H9 (cell line): ENCODE data around the gene C20orf202. TPM values are rescaled to one million over a fixed set of nuclear protein-coding genes. Genes with fewer than 3 reads are reported as not detected.

ENCODE experiments used
- DNase-seq: peaks from one replicate; pipeline ENCODE4 v3.0.0-alpha.2; 2017
- H2AFZ ChIP-seq: one replicate; pipeline ENCODE4 v1.6.1; 2013; ENCODE audit warnings: mild to moderate bottlenecking, low read length, control low read depth, moderate library complexity
- H2AK5ac ChIP-seq: 2 replicates; pipeline ENCODE4 v1.6.1; 2013; ENCODE audit warnings: low read length, control low read depth, mixed read lengths; ENCODE audit not compliant: insufficient read length
- H2BK120ac ChIP-seq: one replicate; pipeline ENCODE4 v1.6.1; 2013; ENCODE audit warnings: low read depth, mild to moderate bottlenecking, low read length, control low read depth, inconsistent platforms; ENCODE audit not compliant: poor library complexity, severe bottlenecking
- H2BK12ac ChIP-seq: 2 replicates; pipeline ENCODE4 v1.6.1; 2013; ENCODE audit warnings: low read length, control low read depth, mixed read lengths, low read depth; ENCODE audit not compliant: insufficient read length
- H2BK15ac ChIP-seq: 2 replicates; pipeline ENCODE4 v1.6.1; 2013; ENCODE audit warnings: low read depth, low read length, control low read depth
- H2BK20ac ChIP-seq: one replicate; pipeline ENCODE4 v1.6.1; 2013; ENCODE audit warnings: low read depth, mild to moderate bottlenecking, low read length, control low read depth, inconsistent platforms; ENCODE audit not compliant: poor library complexity, severe bottlenecking
- H2BK5ac ChIP-seq: 2 replicates; pipeline ENCODE4 v1.6.1; 2013; ENCODE audit warnings: low read length, control low read depth, mixed read lengths; ENCODE audit not compliant: insufficient read length
- H3K14ac ChIP-seq: 2 replicates; pipeline ENCODE4 v1.6.1; 2013; ENCODE audit warnings: low read length, control low read depth; ENCODE audit not compliant: insufficient read depth
- H3K18ac ChIP-seq: 2 replicates; pipeline ENCODE4 v1.6.1; 2013; ENCODE audit warnings: low read depth, mild to moderate bottlenecking, mixed read lengths, low read length, control low read depth; ENCODE audit not compliant: insufficient read length
- H3K23ac ChIP-seq: 2 replicates; pipeline ENCODE4 v1.6.1; 2013; ENCODE audit warnings: low read length, control low read depth, mixed read lengths, low read depth; ENCODE audit not compliant: insufficient read length
- H3K23me2 ChIP-seq: 2 replicates; pipeline ENCODE4 v1.6.1; 2013; ENCODE audit warnings: low read depth, mild to moderate bottlenecking, mixed read lengths, low read length, control low read depth; ENCODE audit not compliant: insufficient read length, poor library complexity, severe bottlenecking
- H3K27ac ChIP-seq: 2 replicates; pipeline ENCODE4 v1.5.1; 2013; ENCODE audit warnings: low read length, control low read depth, mixed read lengths, low read depth; ENCODE audit not compliant: insufficient read length
- H3K27me3 ChIP-seq: 2 replicates; pipeline ENCODE4 v1.6.1; 2013; ENCODE audit warnings: low read length, control low read depth, inconsistent platforms; ENCODE audit not compliant: insufficient read depth
- H3K4ac ChIP-seq: 2 replicates; pipeline ENCODE4 v1.6.1; 2013; ENCODE audit warnings: low read depth, mild to moderate bottlenecking, control low read depth, inconsistent platforms, low read length, moderate library complexity
- H3K4me1 ChIP-seq: 2 replicates; pipeline ENCODE4 v1.6.1; 2013; ENCODE audit warnings: low read length, control low read depth, inconsistent platforms; ENCODE audit not compliant: insufficient read depth
- H3K4me2 ChIP-seq: 2 replicates; pipeline ENCODE4 v1.6.1; 2013; ENCODE audit warnings: low read length, control low read depth, mixed read lengths; ENCODE audit not compliant: insufficient read length, insufficient read depth
- H3K56ac ChIP-seq: 2 replicates; pipeline ENCODE4 v1.6.1; 2013; ENCODE audit warnings: low read depth, mild to moderate bottlenecking, mixed read lengths, low read length, control low read depth; ENCODE audit not compliant: insufficient read length
- H3K79me1 ChIP-seq: 2 replicates; pipeline ENCODE4 v1.6.1; 2013; ENCODE audit warnings: low read depth, mild to moderate bottlenecking, moderate library complexity, low read length, control low read depth, inconsistent platforms; ENCODE audit not compliant: insufficient read depth, poor library complexity, severe bottlenecking
- H3K79me2 ChIP-seq: 2 replicates; pipeline ENCODE4 v1.6.1; 2013; ENCODE audit warnings: low read length, control low read depth, inconsistent platforms; ENCODE audit not compliant: insufficient read depth
- H3K9ac ChIP-seq: 2 replicates; pipeline ENCODE4 v1.6.1; 2013; ENCODE audit warnings: low read length, control low read depth, mixed read lengths; ENCODE audit not compliant: insufficient read length; ENCODE audit errors: extremely low read depth
- H3K9me3 ChIP-seq: one replicate; pipeline ENCODE4 v1.6.1; 2013; ENCODE audit warnings: low read depth, low read length, inconsistent platforms; ENCODE audit not compliant: control insufficient read depth
- H3T11ph ChIP-seq: one replicate; pipeline ENCODE4 v1.6.1; 2013; ENCODE audit warnings: mild to moderate bottlenecking, low read length, control low read depth, inconsistent platforms
- H4K20me1 ChIP-seq: one replicate; pipeline ENCODE4 v1.6.1; 2013; ENCODE audit not compliant: control insufficient read depth, insufficient read length, insufficient read depth
- H4K5ac ChIP-seq: 2 replicates; pipeline ENCODE4 v1.6.1; 2013; ENCODE audit warnings: low read depth, mild to moderate bottlenecking, mixed read lengths, low read length, control low read depth; ENCODE audit not compliant: insufficient read length
- H4K8ac ChIP-seq: replicated peaks from 2 replicates; pipeline ENCODE4 v1.6.1; 2013; ENCODE audit warnings: low read length, control low read depth, mixed read lengths, low read depth; ENCODE audit not compliant: insufficient read length
- H4K91ac ChIP-seq: 2 replicates; pipeline ENCODE4 v1.6.1; 2013; ENCODE audit warnings: low read depth, mild to moderate bottlenecking, moderate library complexity, mixed read lengths, low read length, control low read depth; ENCODE audit not compliant: insufficient read length
- H3K27ac Mint-ChIP-seq, 3 experiments: 2 replicates in 2 of 3; 3 replicates in 1 of 3; pipeline ENCODE4 v1.8.0; 2020 to 2021; ENCODE audit warnings: mixed read lengths in 3 of 3, mild to moderate bottlenecking in 1 of 3, moderate library complexity in 1 of 3
- H3K27me3 Mint-ChIP-seq: 2 replicates; pipeline ENCODE4 v1.8.0; 2021; ENCODE audit warnings: low read depth, mild to moderate bottlenecking, moderate library complexity, mixed read lengths
- H3K36me3 Mint-ChIP-seq, 3 experiments: 2 replicates in 2 of 3; 3 replicates in 1 of 3; pipeline ENCODE4 v1.8.0; 2020 to 2021; ENCODE audit warnings: low read depth in 3 of 3, mixed read lengths in 3 of 3; ENCODE audit not compliant: insufficient read depth in 1 of 3
- H3K4me1 Mint-ChIP-seq, 2 experiments: 2 replicates each; pipeline ENCODE4 v1.8.0; 2020; ENCODE audit warnings: mixed read lengths in 2 of 2
- H3K4me3 Mint-ChIP-seq, 2 experiments: 2 replicates in 1 of 2; 3 replicates in 1 of 2; pipeline ENCODE4 v1.8.0; 2020 to 2021; ENCODE audit warnings: mild to moderate bottlenecking in 2 of 2, mixed read lengths in 2 of 2, moderate library complexity in 1 of 2
- H3K9me3 Mint-ChIP-seq, 2 experiments: 2 replicates in 1 of 2; 3 replicates in 1 of 2; pipeline ENCODE4 v1.8.0; 2020; ENCODE audit warnings: mild to moderate bottlenecking in 2 of 2, mixed read lengths in 2 of 2, moderate library complexity in 1 of 2
- whole genome bisulfite sequencing: extraction: QIAGEN DNeasy Blood & Tissue Kit; methylation state at CpG from one replicate; pipeline ENCODE4 v1.1.7; 2013; ENCODE audit warnings: missing lambda C conversion rate, low lambda C conversion rate, mixed read lengths; ENCODE audit not compliant: insufficient read length; ENCODE audit errors: extremely low coverage; 5-methylcytosine and 5-hydroxymethylcytosine counted together
- total RNA-seq: library from RNA; stranded (reverse); gene quantifications from 2 replicates; pipeline ENCODE4 v1.2.1, GENCODE V29; 2021
- TF ChIP-seq, protein P1 (sequence below): fragments of 200-600 bp; sonication (generic); conservative IDR thresholded peaks from 3 replicates; pipeline ENCODE4 v1.8.0; 2021; ENCODE audit warnings: antibody characterized with exemption, mild to moderate bottlenecking

The C20orf202 gene
- total RNA-seq, 1 experiment from 2014 or later, result 0.13 TPM

DNA sequence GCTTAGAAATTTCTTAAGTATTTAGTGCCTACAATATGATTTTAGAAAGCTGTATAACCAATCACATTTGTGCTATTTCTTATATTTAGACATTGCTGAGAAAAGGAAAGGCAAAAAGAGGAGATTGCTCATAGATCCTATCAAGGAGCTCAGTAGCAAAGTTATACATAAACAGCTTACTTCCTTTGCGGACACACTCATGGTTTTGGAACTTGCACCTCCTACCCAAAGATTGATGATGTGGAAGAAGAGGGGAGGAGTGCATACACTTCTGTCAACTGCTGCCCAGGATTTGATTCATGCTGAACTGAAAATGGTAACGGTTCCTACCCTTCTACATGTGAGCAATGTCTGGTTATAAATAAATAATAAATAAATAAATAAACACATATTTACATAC, 39.3 kb downstream of the C20orf202 start:
- H3K27me3 Mint-ChIP-seq, result peaks cover 10% of the 10 kb centered on the region

More for the DNA sequence above, 39.3 kb downstream of the C20orf202 start:
- no peak overlapping the region for H3K4me3 Mint-ChIP-seq
- DNase-seq, result no peak
- H3K9me3 ChIP-seq, result no peaks in the 10 kb centered on the region
- no peak overlapping the region for H2BK5ac ChIP-seq
- H3K9ac ChIP-seq, result no peak overlapping the region
- no peak overlapping the region for H3K18ac ChIP-seq
- no peak overlapping the region for H3K23ac ChIP-seq
- no peaks in the 10 kb centered on the region for H3K4me1 ChIP-seq
- H3K9me3 Mint-ChIP-seq, result no peaks in the 10 kb centered on the region
- TF ChIP-seq, protein P1, sequence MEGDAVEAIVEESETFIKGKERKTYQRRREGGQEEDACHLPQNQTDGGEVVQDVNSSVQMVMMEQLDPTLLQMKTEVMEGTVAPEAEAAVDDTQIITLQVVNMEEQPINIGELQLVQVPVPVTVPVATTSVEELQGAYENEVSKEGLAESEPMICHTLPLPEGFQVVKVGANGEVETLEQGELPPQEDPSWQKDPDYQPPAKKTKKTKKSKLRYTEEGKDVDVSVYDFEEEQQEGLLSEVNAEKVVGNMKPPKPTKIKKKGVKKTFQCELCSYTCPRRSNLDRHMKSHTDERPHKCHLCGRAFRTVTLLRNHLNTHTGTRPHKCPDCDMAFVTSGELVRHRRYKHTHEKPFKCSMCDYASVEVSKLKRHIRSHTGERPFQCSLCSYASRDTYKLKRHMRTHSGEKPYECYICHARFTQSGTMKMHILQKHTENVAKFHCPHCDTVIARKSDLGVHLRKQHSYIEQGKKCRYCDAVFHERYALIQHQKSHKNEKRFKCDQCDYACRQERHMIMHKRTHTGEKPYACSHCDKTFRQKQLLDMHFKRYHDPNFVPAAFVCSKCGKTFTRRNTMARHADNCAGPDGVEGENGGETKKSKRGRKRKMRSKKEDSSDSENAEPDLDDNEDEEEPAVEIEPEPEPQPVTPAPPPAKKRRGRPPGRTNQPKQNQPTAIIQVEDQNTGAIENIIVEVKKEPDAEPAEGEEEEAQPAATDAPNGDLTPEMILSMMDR, result no peak
- no peaks in the 10 kb centered on the region for H4K20me1 ChIP-seq
- H2BK20ac ChIP-seq, result no peak overlapping the region
- H3K27ac Mint-ChIP-seq, result no peak overlapping the region
- H3K56ac ChIP-seq, result no peak overlapping the region
- H2BK12ac ChIP-seq, result no peak overlapping the region
- no peak overlapping the region for H2BK120ac ChIP-seq
- no peak overlapping the region for H2AFZ ChIP-seq
- no peak overlapping the region for H4K8ac ChIP-seq
- H3K79me1 ChIP-seq, result no peaks in the 10 kb centered on the region
- WGBS, result no CpG with 5 or more reads among the region's 2 CpGs
- H3K14ac ChIP-seq, result no peak overlapping the region
- no peak overlapping the region for H3K4me2 ChIP-seq
- H2AK5ac ChIP-seq, result no peak overlapping the region
- no peak overlapping the region for H4K5ac ChIP-seq
- no peak overlapping the region for H3K27ac ChIP-seq
- H3K36me3 Mint-ChIP-seq, result no peaks in the 10 kb centered on the region
- no peak overlapping the region for H3K4ac ChIP-seq
- H3K23me2 ChIP-seq, result no peaks in the 10 kb centered on the region
- H3T11ph ChIP-seq, result no peak overlapping the region
- H2BK15ac ChIP-seq, result no peak overlapping the region
- H4K91ac ChIP-seq, result no peak overlapping the region
- no peaks in the 10 kb centered on the region for H3K27me3 ChIP-seq
- H3K79me2 ChIP-seq, result no peaks in the 10 kb centered on the region
- peaks cover 0 to 5% of the 10 kb centered on the region in 2 experiments; a peak in 3 of 4 replicates for H3K4me1 Mint-ChIP-seq
